HG03280 (cell line): ENCODE results near the gene DECR2.
A peak's percentile ranks its signal among the peaks of the same experiment; 100 is the strongest.
"Not testable (repeated sequence)": the region's sequence is repeated elsewhere in the genome, so short reads cannot be mapped to it uniquely, and the experiment has no call there.

ENCODE experiments used
- ATAC-seq: cut with Tn5 transposase; IDR thresholded peaks from one replicate; pipeline ENCODE4 v1.9.1; 2021; ENCODE audit warnings: mild to moderate bottlenecking, moderate library complexity; ENCODE audit not compliant: unreplicated experiment

DECR2 gene, protein sequence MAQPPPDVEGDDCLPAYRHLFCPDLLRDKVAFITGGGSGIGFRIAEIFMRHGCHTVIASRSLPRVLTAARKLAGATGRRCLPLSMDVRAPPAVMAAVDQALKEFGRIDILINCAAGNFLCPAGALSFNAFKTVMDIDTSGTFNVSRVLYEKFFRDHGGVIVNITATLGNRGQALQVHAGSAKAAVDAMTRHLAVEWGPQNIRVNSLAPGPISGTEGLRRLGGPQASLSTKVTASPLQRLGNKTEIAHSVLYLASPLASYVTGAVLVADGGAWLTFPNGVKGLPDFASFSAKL

DNA sequence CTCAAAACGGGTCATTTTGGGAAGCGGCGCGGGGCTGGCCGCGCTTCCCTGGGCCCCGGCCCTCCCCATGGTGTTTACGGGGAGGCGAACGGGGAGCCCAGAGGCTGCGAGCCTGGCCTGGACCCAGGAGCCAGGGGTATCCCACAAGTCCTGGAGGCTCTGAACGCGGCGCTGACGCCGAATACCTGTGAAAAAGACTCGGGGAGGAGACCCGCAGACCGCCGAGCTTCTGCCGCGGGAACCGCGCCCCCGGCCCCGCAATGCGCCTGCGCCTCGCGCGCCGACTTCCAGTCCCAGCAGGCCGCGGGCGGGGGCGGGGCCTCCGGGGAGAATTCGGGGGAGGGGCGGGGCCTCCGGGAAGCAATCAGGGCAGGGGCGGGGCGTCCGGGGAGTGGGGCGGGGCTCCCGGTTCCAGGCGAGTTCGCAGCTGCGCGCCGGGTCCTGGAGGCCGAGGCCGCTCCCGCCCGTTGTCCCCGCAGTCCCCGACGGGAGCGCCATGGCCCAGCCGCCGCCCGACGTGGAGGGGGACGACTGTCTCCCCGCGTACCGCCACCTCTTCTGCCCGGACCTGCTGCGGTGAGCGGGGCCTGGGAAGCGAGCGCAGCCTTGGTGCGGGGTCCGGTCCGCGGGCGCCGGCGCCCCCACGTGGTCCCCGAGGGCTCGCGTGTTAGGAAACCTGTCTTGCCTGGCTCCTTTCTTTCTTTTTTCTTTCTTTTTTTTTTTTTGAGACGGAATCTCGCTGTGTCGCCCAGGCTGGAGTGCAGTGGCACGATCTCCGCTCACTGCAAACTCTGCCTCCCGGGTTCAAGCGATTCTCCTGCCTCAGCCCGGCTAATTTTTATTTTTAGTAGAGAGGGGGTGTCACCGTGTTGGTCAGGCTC lies at the start of gene DECR2:
Gene DECR2 (plus strand): TSS at position 418 of the 881 bp plus-strand sequence. CDS start 79 bp downstream, at position 497.
- ATAC-seq = peak; percentile 66

DNA sequence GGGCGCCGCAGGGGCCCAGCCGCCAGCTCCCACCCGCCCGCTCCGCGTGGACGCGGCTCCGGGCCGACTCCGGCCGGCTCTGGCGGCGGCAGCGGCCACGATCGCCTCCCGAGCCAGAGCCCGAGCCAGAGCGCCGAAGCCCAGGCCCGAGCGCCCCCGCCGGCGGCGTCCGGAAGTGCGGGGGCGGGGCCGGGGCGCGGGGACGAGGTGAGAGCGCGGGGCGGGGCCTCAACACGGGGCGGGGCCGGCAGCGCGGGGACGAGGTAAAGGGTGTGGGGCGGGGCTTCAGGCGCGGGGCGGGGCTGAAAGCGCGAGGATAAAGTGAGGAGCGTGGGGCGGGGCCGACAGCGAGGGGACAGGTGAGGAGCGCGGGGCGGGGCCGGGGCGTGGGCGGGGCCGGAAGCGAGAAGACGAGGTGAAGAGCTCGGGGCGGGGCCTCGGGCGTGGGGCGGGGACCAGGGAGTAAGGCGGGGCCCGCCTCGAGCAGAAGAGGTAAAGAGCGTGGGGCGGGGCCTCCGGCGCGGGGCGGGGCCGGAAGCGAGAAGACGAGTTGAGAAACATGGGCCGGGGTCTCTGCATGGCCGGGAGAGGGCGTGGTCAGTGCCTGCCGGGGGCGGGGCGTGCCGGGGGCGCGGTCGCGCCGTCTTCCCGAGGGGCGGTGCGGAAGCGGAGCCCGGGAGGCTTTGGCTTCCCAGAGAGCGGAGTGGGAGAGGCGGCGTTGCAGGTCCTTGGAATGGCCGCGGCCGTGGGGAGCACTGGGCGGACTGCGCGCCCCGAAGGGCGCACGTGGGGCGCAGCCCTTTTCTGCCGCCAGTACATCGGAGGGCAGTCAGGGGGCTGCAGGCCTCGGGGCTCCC lies 48.9 kb upstream of the DECR2 start, which contains the start of gene AXIN1:
Gene AXIN1 (minus strand): TSS at position 177 of the 857 bp plus-strand sequence. CDS start 5,698 bp downstream, outside the sequence.
- ATAC-seq = peak; percentile 70

DNA sequence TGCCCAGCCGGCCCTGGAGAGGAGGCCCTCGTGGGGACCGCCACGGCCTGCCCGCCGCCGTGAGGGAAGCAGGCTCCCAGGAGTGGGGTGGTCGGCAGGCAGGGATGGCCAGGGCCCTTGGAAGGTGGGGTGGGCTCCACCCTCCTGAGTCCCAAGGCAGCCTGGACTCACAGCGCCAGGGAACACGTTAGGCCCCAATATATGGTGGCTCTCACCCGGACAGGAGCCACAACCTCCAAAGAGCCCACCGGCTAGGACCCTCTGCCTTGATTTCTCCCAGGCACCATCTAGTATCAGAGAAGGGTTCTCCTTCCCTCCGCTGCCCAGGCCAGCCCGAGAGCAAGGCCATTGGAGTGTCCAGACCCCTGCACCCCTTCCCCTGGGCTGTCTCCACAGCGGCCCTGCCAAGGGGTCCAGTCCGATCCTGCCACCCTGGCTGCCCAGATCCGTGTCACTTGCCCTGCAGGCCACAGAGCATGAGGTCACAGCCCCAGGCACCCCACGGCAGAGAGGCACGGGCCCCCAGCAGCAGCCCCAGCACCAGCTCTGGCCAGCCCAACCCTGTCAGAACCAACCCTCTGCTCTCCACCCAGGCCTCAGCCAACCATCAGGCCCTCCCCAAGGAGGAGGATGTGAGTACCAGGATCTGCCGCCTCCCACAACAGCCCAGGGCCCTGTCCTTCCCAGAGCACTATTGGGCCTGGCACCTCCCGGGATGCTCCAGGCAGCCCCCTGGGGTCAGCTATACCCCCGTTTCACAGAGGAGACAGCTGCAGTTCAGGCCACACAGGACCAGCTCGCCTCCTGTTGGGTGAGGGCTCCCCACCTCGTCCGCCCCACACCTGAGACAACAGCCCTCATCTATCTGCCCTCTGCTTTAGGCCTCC lies 48.0 kb upstream of the DECR2 start:
- ATAC-seq = peak; percentile 3

DNA sequence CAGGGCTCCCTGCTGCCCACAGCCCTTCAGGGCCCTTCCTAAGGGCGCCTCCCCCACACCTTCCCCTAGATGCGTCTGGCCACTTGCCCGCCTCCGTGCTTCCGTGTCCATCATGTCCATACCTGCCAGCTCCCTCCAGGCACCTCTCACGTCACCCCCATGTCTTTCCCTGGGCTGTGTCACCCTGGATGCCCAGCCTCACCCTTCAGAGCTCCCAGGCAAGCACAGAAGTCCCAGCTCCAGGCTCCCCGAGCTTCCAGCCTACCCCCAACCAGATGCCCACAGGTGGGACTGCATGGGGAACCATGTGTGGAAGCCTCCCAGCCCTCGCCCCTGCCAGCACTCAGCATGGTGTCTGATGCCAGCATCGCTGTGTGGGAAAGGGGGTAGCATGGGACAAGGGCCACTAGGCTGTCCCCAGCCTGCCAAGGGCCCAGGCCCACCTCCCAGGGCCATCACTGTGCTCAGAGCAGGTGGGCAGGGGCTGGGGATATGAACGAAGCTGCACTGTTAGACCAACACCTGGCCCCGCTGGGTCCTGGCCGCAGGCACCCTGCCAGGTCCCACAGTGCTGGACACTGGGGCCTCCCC lies 47.3 kb upstream of the DECR2 start:
- no peak for ATAC-seq

DNA sequence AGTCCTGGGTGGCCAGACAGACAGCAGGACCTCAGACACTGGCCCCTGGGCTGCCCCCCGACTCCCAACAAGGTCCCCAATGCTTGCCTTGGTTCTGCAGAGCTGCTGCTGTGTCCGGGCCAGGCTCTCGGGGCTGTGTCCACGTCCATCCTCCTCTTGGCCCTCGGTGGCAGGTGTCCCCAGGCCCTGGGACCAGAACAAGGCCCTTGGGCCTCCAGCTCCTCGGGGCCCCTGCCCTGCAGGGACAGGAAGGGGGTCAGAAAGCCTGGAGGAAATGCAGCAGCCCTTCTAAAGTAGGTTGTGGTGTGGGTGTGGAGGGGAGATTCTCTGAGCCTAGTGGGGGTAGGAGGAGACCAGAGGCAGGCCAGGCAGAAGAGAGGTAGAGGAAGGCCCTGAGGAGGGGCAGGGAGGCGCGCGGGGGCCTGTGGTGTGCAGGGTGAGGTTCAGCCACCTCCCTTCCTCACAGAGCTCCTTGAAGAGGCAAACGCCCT lies 46.7 kb upstream of the DECR2 start:
- no peak for ATAC-seq

DNA sequence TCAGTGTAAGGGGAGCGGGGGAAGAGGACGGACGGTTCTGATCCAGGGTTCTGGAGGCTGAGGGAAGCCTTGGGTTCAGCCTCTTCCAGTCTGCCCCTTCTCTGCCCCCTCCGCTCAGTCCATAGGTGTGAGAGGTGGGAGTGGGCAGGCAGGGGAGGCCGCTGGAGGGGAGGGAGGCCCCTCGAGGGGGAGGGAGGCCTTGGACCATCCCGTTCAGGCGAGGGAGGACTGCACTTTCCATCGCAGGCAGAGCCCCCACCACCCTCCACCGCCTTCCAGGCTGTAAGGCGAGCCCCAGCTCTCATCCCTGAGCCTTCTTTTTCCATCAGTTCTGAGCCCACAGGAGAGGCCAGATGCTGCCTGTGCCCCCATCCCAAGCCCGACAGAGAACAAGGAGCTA lies 44.9 kb upstream of the DECR2 start:
- no peak for ATAC-seq

DNA sequence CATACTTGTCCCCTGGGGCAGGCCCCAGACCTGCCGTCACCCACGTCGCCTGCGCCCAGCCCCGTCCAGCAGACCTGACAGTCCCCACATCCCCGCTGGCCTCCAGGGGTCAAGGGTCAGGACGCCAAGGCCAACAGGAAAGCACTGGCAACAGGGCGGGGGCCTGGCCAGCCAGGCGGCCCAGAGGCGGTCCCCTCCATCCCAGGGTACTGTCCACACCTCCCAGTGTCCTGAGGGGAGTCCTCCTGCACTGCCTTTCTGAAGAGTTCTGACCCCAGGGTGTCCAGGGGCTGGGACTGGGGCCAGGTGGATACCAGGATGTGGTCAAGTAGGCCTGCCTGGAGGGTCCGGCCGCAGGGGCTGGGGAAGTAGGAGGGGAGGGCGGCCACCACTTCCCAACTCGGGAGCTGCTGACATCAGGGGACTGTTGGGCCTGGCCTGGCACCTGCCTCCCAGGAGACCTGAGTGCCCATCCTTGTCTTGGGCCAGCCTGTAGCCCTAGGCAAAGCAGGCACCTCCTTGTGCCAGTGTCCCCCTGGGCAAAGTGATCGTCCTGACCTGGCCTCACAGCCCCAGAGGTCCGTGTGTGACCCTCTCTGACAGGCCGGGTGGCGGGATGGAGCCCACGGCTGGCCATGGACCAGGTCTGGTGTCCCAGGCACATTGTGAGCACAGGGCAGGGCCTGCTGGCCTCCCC lies 42.5 kb upstream of the DECR2 start:
- no peak for ATAC-seq

DNA sequence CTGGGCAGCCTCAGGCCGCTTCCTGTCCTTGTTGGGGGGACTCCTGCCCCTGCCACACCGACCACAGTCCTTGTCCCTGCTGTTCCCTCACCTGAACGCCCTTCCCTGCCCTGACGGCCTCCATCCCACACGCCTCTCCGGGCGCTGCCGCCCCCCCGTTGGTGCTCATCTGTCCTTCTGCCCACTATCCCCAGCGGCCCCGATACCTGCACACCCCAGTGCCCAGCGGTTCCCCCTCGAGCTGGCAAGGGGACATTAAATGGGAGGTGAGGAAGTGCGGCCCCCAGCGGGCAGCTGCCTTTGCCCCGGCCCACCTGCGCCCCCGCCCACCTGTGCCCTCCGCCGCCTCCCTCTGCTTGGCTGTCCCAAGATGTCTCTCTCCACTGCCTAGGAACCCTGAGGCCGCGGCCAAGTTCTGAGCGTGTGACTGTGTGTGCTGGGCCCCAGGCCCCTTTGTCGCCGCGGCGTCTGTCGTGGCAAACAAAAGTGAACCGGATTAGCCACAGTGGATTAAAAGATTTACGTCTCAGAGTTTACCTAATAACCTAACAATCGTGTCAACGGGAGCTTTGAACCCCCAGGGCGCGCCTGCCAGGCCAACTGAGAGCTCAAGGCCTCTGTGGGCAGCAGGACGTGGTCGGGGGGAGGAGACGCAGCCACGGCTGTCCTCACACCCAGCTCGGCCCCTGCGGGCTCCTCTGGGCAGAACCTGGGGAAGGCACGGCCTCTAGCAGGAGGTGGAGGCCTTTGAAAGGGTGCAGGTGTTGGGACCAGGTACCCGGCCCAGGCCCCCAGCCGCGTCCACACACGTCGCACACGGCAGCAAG lies 41.6 kb upstream of the DECR2 start:
- no peak for ATAC-seq

DNA sequence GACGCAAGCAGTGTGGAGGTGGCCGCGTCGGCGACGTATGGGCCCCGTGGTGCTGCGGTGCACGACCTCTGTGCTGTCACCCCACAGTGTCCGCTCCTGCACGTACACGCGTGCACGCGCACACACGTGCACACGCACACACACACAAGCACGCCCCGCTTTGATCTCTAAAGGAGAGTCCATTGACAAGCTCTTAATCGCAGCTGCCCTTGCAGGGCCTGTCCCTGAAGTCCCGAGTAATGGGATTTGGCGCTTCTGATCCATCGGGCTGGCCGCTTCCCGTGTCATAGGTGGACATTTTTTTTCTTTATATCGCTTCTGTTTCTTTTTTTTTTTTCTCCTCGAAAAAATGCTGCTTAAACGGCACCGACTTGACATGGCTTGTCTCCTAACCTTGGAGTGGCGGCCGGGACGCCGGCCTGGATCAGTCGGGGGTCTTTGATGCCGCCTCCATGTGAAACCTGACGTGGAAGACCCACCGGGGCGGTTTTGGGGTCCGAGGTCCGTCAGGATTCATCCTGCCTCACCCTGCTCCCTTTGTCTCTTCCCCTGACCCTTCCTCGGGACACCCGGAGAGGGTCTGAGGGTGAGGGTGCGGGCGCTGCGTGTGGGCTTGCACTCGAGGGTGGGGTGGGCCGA lies 40.9 kb upstream of the DECR2 start:
- ATAC-seq = no peak

DNA sequence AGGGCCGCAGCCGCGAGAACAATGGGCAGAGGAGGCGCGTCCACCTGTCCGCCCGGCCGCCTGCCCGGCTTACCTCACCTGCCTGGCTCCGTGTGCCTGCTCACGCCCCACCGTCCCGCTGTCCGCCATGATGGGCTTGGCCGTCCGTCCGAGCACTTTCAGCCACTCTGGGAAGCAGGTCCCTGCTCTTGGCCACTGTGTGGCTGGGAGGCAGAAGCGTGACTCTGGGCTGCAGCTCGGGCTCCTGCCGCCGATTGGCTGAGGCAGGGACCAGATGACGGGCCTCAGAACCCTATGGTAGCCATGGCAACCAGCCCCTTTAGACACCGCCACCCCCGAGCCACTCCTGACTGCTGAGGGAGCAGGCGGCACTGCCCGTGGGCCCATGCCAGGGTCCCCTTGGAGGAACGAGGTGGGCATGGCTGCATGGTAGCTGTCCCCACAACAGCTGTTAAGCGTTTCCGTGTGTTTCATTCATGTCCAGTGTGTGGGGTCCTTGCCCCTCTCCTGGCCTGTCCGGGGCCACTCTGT lies 40.3 kb upstream of the DECR2 start:
- no peak for ATAC-seq

DNA sequence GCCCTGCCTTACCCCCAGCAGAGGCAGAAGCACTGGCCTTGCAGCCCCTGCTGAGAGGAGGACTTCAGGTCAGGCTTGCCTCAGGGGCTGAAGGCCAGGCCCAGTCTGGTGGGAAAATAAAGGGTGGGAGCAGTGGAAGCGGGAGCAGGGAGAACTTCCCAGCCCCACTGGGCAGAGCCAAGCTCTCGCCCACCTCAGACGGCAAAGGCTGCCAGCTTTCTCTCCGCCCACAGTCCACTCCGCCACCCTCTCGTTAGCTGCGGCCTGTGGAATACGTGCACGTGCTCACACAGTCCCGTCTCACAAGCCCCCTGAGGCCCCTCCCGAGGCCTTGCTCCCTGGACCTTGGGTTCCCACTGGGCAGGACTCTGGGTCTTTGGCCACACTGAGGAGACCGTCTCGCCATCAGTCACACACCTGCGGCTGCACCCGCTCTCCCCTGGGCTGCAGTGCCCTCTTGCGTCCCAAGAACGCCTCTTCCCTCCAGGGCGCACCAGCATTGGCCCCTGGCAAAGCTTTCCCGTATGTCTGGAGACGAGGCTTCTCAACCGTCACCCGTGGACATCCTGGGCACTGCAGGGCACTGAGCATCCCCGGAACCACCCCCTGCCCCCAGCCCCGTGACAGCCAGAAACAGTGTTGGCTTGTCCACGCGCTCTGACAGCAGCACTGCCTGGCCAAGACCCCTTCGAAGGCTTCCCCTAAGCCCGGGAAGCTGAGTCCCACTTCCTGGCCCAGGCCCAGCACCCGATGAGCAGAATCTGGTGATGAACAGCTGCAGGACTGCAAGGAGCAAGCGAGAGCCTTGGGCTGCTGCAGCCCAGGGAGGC lies 39.6 kb upstream of the DECR2 start:
- no peak for ATAC-seq

DNA sequence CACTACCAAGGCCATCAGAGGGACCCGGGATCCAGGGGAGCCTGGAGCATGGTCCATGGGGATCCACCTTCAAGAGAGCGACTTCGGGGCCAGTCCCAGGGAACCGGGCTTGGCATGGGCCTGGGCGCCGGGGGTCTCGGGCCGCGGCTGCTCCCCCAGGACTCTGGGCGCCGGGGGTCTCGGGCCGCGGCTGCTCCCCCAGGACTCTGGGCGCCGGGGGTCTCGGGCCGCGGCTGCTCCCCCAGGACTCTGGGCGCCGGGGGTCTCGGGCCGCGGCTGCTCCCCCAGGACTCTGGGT lies 39.0 kb upstream of the DECR2 start:
- ATAC-seq = not testable (repeated sequence)

DNA sequence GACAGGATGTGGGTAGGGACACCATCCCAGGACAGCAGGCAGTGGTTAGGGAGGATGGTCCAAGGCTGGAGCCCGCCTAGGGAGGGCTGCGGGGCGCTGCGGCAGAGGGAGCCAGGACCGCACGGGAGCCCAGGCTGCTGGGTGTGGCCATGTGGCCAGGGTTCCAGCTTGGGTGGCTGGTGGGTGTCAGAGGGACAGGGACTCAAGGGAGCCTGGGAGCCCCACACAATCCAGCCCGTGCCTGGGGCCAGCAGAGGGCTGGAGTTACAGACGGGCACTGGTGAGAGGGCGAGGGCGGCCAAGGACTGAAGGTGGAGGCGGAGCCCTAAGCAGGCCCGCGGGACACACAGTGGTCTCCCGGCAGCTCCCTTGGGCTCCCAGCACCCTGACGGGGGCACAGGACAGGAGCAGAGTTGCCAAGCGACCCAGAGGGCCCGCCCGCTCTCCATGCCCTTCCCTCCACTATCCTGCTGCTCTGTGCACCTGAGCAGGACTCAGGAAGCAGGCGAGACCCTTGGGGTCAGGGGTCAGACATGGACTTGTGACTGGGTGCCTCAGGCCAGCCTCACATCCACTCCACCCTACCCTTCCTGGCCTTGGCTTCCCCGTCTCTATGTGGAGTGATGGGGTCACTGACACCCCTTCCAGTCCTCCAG lies 38.4 kb upstream of the DECR2 start:
- no peak for ATAC-seq

DNA sequence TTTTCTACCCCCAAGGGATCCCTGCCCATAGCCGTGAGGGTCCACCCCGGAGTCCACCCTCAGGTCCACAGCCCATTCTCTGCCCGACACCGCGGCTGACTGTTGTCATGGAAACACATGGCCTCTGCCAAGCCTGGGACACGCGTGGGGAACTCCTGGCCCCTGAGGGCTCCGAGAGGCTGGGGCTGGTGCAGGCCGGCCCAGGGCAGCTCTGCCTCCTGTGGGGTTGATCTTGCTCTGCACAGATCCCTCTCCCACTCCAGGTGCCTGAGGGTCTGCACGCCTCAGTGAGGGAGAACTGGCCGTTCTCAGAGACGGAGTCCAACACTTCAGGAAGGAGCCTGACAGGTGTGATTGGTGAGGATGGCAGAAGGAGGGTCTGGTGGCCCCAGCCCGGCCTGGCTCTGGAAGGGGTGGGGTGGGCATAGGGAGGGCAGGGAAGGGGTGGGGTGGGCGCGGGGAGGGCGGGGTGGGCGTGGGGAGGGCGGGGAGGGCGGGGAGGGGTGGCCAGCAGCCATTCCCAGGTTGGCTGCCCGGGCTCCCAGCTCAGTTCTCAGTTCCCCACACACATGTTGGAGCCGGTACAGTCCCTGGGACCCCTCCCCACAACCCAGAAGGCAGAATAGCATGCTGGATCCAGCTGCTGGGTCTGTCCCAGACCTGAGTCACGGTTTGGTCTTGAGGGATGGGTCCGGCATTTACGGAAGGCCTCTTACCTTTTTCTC lies 37.8 kb upstream of the DECR2 start:
- ATAC-seq = no peak
